Endometrium (tissue), 2 donors: ENCODE results near the gene RPS27.
"Not testable (repeated sequence)": the region's sequence is repeated elsewhere in the genome, so short reads cannot be mapped to it uniquely, and the experiment has no call there.

Source experiments
- FAIRE-seq: peaks from 2 replicates; lab custom pipeline; 2012; peaks lifted over from hg19 to GRCh38; lab: Jason Lieb, UNC
- donor health status: control.
- donor health status: control.

The RPS27 gene

GRCh38 chr1:153961421-153961820, 29.1 kb upstream of the RPS27 start:
- no peak for FAIRE-seq

- FAIRE-seq, result no peak
Observed at GRCh38 chr1:153962088-153963029, 28.2 kb upstream of the RPS27 start.

- FAIRE-seq, result no peak
Observed at GRCh38 chr1:153963030-153963849, 27.3 kb upstream of the RPS27 start, which contains the start of gene SLC39A1. TSS of gene SLC39A1 (minus strand) at chr1:153963537. CDS start at chr1:153962715, 822 bp downstream.

GRCh38 chr1:153963850-153964331, 26.7 kb upstream of the RPS27 start:
- no peak for FAIRE-seq

DNA sequence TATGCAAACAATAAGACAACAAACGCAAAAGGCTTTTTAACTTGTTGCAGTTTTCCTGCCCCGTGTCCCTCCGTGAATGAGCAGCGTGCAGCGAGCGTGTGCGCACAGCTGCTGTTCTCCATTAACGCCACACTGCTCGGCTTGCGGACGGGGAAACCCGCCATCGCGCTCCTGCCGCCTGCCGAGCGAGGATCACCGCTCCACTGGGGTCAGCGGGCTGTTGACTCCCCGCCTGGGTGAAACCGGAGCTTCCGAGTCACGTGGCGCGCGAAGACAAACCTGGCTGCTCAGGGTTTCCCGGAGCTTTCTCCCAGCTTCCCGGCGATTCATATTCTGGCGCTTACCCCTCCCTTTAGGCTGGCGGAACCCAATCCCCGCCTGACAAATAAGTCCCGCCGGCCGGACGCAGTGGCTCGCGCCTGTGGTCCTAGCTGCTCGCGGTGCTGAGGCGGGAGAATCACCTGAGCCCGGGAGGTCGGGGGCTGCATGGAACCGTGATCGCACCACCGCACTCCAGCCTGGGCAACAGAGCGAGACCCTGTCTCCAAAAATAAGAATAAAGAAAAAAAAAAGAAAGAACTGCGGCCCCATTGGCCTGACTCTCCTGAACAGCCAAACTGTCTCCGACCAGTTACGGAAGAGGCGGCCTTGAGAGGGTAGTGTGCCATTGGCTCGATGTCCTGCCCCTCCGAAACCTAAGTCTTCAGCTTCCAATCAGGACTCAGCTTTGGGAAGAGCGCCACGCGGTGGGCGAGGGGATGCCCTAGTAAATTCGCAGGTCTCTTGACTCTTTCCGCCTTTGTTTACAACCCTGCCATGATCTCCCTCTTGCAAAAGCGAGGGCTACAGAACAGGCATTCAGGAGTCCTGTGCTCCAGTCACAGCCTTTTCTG, 23.2 kb upstream of the RPS27 start, which contains the start of gene CREB3L4:
Gene CREB3L4, plus strand, starts transcription at position 796 of the 893 bp plus-strand sequence. CDS start 624 bp downstream, outside the sequence.
- peak; percentile 90 for FAIRE-seq

- no peak for FAIRE-seq
Observed at GRCh38 chr1:153968000-153968363, 22.6 kb upstream of the RPS27 start.

DNA sequence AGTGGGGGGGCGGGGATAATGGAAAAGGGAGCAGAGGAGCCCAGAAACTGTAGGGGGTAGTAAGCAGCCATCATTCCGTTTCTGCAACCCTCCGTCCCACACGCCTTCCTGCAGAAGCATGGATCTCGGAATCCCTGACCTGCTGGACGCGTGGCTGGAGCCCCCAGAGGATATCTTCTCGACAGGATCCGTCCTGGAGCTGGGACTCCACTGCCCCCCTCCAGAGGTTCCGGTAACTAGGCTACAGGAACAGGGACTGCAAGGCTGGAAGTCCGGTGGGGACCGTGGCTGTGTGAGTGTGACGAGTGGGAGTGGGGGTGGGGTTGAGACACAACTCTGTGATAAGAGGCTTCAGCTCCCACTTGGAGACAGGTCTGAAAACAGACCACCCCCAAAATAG, 22.2 kb upstream of the RPS27 start:
- FAIRE-seq, result no peak

DNA sequence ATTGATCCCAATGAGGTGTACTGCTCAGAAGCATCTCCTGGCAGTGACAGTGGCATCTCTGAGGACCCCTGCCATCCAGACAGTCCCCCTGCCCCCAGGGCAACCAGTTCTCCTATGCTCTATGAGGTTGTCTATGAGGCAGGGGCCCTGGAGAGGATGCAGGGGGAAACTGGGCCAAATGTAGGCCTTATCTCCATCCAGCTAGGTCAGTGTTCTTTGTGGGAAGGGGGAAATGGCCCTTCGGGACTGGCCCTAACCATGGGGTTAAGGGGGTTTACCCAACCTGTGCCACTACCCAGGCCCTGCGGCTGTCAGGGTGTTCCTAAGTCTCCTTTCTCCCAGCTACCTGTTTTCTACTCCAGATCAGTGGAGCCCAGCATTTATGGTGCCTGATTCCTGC, 21.6 kb upstream of the RPS27 start:
- no peak for FAIRE-seq

- no peak for FAIRE-seq
Observed at GRCh38 chr1:153970346-153970745, 20.2 kb upstream of the RPS27 start.

DNA sequence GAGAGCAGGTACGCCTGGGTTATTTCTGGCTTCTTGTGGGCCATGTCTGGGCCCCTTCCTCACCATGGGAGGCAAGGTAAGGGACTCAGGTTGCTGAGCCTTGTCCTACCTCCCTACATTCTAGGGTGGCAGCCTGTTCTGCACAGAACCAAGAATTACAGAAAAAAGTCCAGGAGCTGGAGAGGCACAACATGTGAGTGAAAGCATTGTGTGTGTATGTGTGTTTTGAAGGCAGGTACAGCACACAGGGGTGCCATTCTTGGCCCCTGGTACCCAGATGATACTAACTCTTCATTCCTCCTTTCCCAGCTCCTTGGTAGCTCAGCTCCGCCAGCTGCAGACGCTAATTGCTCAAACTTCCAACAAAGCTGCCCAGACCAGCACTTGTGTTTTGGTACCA, 17.5 kb upstream of the RPS27 start:
- FAIRE-seq, result no peak

DNA sequence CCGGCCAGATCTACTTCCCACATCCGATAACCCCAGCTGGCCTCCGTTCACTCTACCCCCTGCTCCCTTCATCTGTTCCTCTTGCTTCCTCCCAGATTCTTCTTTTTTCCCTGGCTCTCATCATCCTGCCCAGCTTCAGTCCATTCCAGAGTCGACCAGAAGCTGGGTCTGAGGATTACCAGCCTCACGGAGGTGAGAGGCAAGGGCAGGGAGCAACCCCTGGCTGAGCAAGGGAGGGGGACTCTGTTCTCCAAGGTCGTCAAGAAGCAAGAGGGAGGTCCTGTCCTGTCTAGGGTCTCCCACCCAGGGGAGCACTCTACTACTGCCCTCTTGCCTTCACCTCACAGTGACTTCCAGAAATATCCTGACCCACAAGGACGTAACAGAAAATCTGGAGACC, 17.0 kb upstream of the RPS27 start:
- FAIRE-seq, result no peak

DNA sequence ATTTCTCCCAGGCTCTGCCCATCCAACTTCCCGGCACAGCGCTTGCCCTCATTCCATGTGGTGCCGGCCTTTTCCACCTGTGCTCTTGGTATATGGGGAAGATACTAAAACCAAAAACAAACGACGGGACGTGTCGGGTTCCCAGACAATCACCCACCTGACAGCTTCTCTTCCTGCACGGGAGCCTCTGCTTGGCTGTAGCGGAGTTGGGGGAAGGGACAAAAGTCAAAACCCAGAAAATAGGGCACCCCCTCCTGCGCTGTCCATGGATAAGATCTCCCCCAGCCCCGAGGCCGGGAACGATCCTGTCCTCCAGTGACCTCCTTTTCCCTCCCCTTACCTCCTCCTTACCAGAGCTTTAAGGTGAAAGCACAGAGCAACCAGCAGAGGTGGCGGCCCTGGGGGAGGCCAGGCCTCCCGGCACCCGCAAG, 13.7 kb upstream of the RPS27 start:
- no peak for FAIRE-seq

- FAIRE-seq, result no peak
Observed at GRCh38 chr1:153977250-153978240, 13.0 kb upstream of the RPS27 start, which contains the start of gene JTB. TSS of gene JTB (minus strand) at chr1:153977674. CDS start at chr1:153977252, 422 bp downstream.

GRCh38 chr1:153978274-153978909, 12.2 kb upstream of the RPS27 start:
- FAIRE-seq, result no peak

GRCh38 chr1:153979091-153979490, 11.5 kb upstream of the RPS27 start:
- FAIRE-seq, result not testable (repeated sequence)

- FAIRE-seq, result not testable (repeated sequence)
Observed at GRCh38 chr1:153981735-153982134, 8.8 kb upstream of the RPS27 start.

GRCh38 chr1:153984123-153984894, 6.3 kb upstream of the RPS27 start:
- no peak for FAIRE-seq

DNA sequence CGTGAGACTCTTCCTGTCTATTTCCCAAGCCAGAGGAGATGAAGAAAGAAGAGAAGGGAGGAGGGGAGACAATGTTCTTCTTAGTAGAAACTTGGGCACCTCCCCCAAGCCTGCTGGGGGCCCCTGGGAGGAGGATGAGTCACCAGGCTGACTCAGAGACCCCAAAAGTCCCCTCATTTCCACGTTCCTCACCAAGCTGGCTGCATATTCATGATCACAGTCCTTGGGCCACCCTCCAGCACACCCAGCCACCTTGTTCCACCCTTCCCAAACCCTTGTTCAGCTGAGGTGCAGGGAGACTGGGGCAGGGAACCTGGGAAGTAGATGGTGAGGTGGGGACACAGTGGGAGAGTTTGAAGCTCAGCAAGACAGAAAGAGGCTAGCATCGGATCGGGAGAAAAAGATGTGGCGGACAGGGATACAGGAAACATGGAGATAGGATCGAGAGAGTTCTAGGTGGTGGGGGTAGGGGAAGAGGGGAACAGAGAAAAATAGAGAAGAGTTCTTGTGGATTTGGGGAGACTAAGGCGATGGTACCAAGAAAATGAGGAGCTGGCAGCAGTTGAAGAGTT, 5.1 kb upstream of the RPS27 start:
- FAIRE-seq, result no peak
